GM19193 (cell line): ENCODE results near the gene POLK.

Experiments used
- POLR2A ChIP-seq: IDR thresholded peaks from 4 replicates; pipeline ENCODE4 v1.6.1; 2011; ENCODE audit not compliant: insufficient read depth, insufficient read length; ENCODE audit errors: extremely low read depth

The POLK gene

GRCh38 chr5:75612226-75612569, 100.5 kb downstream of the POLK start:
- no peak for TF ChIP-seq POLR2A

GRCh38 chr5:75612901-75613300, 101.2 kb downstream of the POLK start:
- TF ChIP-seq POLR2A, result no peak

DNA sequence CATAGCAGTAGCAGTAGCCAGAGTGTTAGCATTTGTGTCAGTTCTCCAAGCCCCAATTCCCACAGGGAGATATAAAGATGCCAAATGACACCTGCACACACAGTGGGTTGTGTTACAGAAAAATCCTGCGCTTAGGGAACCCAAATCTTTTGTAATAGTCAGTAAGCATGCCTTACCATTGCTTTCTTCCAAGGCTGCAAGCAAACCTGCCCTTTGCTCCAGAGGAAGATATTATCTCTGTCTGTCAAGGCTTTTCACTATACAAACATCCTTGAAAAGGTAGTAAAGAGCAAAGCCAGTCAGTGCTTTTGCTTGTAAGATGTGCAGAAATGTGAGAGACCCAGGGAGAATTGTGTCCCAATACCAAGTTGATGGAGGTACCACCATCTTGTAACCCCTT, 102.5 kb downstream of the POLK start:
- no peak for TF ChIP-seq POLR2A

DNA sequence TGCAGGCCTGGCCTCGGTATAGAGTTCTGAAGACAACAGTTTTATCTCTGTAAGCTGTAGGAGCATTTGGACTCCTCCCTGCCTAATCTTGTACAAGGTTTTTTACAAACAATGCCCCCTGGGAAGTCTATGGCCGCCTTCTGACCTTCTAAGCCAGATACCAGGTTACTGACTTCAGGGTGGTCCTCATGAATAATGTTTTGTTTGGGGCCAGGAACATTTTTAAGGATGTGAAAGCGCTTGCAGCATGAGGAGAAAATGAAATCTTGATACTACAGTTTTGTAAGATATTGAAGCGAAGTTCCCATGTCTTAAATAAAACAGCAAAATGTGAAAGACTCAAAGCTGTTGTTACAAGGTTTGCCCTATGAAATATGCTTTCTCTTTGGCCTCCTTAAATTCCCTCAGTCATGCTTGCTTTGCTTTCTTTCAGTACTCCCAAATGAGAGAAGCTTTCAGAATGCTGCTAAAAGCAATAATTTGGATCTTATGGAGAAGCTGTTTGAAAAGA, 104.7 kb downstream of the POLK start:
- no peak for TF ChIP-seq POLR2A

DNA sequence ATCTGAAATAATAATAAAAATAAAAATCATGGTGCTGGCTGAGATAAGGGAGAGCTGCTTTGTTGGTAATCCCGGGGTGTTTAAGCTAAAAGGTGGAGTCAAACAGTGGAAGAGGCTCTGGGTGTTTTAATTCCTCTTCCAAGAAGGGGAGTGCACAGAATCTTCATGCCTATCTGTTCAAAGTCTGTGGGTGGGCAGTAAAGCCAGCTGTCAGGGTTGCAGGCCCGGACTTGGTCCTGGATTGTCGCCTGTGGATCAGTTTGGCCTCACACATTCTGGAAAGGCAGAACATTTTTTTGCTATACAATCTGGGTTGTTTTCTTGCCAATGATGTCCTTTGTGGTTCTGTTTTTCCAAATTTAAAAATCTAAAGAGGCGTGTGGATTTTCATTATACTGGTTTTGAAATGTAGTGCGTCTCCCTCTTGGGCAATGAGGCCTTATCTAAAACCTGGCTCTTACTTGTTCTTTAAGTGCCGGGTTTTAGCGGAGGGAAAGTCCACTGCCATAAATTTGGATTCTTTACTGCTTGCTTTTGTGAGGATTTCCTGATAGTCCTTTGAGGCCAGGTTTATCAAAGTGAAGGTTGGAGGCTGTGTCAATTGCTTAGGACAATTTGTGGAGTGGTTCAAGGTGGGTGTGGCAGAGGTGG, 105.4 kb downstream of the POLK start:
- no peak for TF ChIP-seq POLR2A

DNA sequence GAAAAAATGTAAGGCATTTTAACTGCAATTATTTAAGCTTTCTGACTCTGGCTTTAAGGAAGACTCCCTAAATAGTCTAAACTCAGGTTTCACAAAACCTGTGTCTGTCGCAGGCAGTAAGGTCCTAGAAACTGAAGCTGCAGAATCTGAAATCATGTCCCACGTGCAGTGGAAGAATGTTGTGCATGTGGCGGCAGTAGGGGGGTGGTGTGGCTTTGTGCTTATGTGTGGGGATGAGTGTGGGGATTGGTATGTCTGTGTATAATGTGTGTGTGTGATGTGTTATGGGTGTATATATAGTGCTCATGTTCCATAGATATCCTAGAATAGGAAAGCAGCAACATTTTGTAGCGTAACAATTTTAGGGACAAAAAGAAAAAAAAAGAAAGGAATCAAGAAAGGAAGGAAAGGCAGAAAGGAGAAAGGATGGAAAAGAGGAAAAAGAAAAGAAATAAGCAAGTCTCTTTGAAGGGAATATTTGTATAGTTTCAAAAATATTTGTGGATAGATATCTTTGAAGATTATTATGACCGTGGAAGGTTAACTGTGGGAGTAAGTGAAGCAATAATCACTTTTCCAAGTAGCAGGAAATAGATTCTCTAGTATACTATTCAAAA, 106.2 kb downstream of the POLK start:
- TF ChIP-seq POLR2A, result no peak

GRCh38 chr5:75620184-75620959, 108.7 kb downstream of the POLK start:
- TF ChIP-seq POLR2A, result no peak

GRCh38 chr5:75622564-75622963, 110.9 kb downstream of the POLK start:
- no peak for TF ChIP-seq POLR2A

GRCh38 chr5:75623846-75624245, 112.2 kb downstream of the POLK start:
- no peak for TF ChIP-seq POLR2A

GRCh38 chr5:75626959-75627358, 115.3 kb downstream of the POLK start:
- TF ChIP-seq POLR2A, result no peak

DNA sequence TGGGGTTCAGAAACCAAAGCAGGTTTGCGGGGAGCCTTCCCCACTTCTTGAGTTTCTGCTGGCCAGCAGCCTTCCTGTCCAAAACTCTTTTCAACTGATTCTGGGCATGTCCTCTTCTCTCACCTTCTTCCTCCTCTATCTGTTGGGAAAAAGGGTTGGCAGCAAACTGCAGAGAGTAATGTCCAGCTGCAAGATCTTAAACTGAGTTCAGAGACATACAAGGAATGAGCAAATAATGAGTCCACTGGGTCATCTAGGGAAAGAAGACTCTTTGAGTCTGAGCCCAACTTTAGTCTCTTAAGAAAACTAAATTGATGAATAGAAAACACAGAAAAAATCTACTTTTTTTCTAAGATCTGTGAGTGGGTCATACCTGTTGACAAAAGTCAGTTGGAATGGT, 116.1 kb downstream of the POLK start:
- no peak for TF ChIP-seq POLR2A

GRCh38 chr5:75630875-75631274, 119.2 kb downstream of the POLK start:
- no peak for TF ChIP-seq POLR2A

DNA sequence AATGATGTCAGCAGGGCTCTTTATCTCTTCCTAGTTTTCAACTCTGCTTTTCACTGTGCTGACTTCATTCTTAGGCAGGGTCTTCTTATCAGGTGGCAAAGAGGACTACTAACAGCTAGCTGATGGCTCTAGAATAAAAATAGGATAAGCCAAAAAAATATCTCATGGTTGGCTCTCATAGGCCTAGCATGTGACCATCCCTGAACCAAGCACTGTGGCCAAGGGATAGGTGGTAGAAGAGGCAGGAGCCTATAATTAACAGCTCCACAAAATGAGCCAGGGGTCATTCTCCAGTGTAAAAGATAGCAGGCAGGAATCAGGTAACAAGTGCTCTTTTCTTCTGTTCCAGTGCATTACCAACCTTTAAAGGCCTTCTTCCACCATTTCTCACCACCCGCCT, 120.6 kb downstream of the POLK start:
- no peak for TF ChIP-seq POLR2A

- TF ChIP-seq POLR2A, result no peak
These were observed 126.3 kb downstream of the POLK start for GRCh38 chr5:75637949-75638348.

DNA sequence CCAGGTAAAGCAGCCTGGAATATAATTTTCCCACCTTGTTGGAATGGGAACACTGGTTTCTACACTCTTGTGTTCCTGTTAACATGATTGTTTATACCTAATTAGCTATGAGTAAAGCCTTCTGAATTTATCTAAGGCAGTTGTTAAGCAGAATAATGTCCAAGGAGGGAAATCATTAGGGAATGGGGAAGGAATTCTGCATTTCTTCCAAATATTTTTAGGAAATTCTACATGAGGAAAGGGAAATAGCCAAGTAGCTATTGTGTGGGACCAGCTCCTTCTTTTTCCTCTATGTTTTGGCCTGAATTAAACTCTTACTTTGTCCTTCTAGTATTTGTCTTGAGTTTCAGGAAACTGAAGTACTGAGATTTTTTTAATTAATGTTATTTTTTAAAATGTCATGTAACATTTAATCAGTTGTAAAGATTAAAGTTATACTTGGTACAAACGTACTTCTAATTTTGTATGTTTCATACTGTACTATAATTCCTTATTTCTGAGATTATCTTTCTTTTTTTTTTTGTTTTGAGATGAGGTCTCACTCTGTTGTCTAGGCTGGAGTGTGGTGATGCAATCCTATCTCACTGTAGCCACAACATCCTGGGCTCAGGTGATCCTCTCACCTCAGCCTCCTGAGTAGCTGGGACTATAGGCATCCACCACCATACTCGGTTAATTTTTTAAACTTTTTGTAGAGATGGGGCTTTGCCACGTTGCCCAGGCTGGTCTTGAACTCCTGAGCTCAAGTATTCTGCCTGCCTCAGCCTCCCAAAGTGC, 128.0 kb downstream of the POLK start:
- TF ChIP-seq POLR2A, result no peak
